GM12874 (cell line): ENCODE measurements around the gene ZSCAN12.

Source experiments
- TF ChIP-seq, protein P1 (sequence below): IDR thresholded peaks from 2 replicates; pipeline ENCODE4 v1.5.1; 2011; ENCODE audit warnings: low read depth, mild to moderate bottlenecking, control low read depth, low read length, moderate library complexity; ENCODE audit not compliant: insufficient read depth

Gene ZSCAN12

GRCh38 chr6:28407401-28407800 lies 7.9 kb upstream of the ZSCAN12 start:
- TF ChIP-seq, protein P1, sequence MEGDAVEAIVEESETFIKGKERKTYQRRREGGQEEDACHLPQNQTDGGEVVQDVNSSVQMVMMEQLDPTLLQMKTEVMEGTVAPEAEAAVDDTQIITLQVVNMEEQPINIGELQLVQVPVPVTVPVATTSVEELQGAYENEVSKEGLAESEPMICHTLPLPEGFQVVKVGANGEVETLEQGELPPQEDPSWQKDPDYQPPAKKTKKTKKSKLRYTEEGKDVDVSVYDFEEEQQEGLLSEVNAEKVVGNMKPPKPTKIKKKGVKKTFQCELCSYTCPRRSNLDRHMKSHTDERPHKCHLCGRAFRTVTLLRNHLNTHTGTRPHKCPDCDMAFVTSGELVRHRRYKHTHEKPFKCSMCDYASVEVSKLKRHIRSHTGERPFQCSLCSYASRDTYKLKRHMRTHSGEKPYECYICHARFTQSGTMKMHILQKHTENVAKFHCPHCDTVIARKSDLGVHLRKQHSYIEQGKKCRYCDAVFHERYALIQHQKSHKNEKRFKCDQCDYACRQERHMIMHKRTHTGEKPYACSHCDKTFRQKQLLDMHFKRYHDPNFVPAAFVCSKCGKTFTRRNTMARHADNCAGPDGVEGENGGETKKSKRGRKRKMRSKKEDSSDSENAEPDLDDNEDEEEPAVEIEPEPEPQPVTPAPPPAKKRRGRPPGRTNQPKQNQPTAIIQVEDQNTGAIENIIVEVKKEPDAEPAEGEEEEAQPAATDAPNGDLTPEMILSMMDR: no peak

GRCh38 chr6:28402197-28402596 lies 2.6 kb upstream of the ZSCAN12 start:
- TF ChIP-seq, protein P1: no peak

GRCh38 chr6:28401172-28401571 lies 1.6 kb upstream of the ZSCAN12 start:
- TF ChIP-seq, protein P1: no peak

DNA sequence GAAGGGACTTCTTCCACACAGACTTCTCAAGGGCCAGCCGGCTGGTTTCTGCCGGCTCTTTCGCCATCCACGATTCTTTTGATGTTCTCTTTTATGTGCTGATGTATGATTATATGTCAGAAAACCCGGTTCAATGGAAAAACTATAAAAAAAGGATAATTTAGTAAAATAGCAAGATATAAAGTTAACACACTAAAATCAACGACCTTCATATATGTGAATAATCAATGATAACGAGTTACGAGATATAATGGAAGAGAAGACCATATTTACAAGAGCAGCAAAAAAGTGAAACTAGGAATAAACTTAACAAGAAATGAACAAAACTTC lies 540 bp upstream of the ZSCAN12 start:
- TF ChIP-seq, protein P1: no peak

DNA sequence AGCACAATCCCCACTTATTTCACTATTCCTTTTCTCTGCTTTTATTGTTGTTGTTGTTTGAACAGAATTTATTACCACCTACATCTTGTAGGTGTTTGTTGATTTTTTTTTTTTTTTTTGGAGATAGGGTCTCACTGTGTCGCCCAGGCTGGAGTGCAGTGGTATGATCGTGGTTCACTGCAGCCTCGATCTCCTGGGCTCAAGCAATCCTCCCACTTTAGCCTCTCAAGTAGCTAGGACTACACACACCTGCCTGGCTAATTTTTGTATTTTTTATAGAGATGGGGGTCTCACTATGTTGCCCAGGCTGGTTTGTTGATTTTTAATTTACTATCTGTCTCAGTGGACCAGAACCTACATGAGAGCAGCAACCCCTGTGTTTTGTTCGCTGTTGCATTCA lies 3.6 kb downstream of the ZSCAN12 start:
- TF ChIP-seq, protein P1: no peak

- TF ChIP-seq, protein P1: no peak
Observed at GRCh38 chr6:28393912-28394662, 5.5 kb downstream of the ZSCAN12 start.

GRCh38 chr6:28390688-28391087 lies 8.9 kb downstream of the ZSCAN12 start:
- TF ChIP-seq, protein P1: no peak
